ENCODE data around the gene MBTPS1.

DNA sequence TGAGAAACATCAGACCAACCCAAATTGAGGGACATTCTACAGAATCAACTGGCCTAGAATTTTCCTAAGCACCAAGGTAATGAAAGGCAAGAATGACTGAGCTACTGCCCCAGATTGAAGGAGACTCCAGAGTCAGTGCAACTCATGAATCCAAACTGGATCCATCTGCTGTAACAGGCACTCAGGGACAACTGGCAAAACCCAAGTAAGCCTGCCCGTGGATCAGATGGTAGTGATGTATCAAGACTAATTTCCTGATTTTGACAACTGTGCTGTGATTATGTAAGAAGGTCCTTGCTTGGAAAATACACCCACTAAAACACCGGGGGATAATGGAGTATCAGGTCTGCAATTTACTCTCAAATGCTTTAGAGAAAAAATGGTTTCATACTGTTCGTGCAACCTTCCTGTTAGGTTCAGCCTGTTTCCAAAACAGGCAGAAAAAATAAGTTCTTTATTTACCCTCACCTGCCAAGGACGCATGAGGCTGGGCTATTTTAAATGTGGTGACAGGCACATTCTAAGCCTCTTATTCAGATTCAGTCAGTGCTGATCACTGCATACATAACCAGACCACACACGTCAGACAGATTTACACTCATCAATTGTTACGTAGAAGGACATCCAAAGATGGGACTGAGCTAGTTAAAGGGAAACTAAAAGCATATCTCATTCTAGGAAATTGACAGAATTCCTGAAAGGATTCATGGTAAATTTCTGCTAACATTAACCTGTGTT, 7.0 kb downstream of the MBTPS1 start:
- TF ChIP-seq, protein P1, sequence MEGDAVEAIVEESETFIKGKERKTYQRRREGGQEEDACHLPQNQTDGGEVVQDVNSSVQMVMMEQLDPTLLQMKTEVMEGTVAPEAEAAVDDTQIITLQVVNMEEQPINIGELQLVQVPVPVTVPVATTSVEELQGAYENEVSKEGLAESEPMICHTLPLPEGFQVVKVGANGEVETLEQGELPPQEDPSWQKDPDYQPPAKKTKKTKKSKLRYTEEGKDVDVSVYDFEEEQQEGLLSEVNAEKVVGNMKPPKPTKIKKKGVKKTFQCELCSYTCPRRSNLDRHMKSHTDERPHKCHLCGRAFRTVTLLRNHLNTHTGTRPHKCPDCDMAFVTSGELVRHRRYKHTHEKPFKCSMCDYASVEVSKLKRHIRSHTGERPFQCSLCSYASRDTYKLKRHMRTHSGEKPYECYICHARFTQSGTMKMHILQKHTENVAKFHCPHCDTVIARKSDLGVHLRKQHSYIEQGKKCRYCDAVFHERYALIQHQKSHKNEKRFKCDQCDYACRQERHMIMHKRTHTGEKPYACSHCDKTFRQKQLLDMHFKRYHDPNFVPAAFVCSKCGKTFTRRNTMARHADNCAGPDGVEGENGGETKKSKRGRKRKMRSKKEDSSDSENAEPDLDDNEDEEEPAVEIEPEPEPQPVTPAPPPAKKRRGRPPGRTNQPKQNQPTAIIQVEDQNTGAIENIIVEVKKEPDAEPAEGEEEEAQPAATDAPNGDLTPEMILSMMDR (IDR thresholded peaks at IDR 0.05 in 2 of 3, conservative IDR thresholded peaks at IDR 0.05 in 1 of 3; ENCODE audit: control insufficient read depth in 2 of 3, extremely low read depth in 1 of 3, insufficient read depth in 1 of 3, low read depth in 3 of 3, low read length in 3 of 3), result no peak
- no peak for TF ChIP-seq RAD21 (IDR thresholded peaks at IDR 0.05; ENCODE audit: insufficient read depth, low read depth, low read length)
- no peak for TF ChIP-seq BRCA1 (IDR thresholded peaks at IDR 0.05; ENCODE audit: low read depth, low read length)

Data from GM12878 (cell line).